GM12878 (cell line): Measurements from ENCODE around the gene LILRB3.
"Not testable (repeated sequence)": the region's sequence is repeated elsewhere in the genome, so short reads cannot be mapped to it uniquely, and the experiment has no call there.

ENCODE experiments used
- ATF7 ChIP-seq: fragments of 450-650 bp; IDR thresholded peaks from 2 replicates; pipeline ENCODE4 v1.6.1; 2016; ENCODE audit warnings: low read depth, mild to moderate bottlenecking
- CHD4 ChIP-seq: fragments of 200-600 bp; sonication (generic); IDR thresholded peaks from 2 replicates; pipeline ENCODE4 v1.6.1; 2016; ENCODE audit warnings: mild to moderate bottlenecking
- CTCF ChIP-seq, 3 experiments: IDR thresholded peaks in 2 of 3; conservative IDR thresholded peaks in 1 of 3; 2 replicates each; pipeline ENCODE4 v1.5.1; 2011; ENCODE audit warnings: low read depth in 3 of 3, low read length in 3 of 3, mild to moderate bottlenecking in 3 of 3, control low read depth in 2 of 3, moderate library complexity in 2 of 3, inconsistent platforms in 1 of 3, mixed read lengths in 1 of 3; ENCODE audit not compliant: control insufficient read depth in 2 of 3, insufficient read depth in 1 of 3; ENCODE audit errors: extremely low read depth in 1 of 3
- EZH2 ChIP-seq: IDR thresholded peaks from 2 replicates; pipeline ENCODE4 v1.6.1; 2012; ENCODE audit warnings: low read depth, mild to moderate bottlenecking, control low read depth, inconsistent platforms, low read length, borderline replicate concordance; ENCODE audit not compliant: control insufficient read depth
- MYC ChIP-seq: IDR thresholded peaks from 2 replicates; pipeline ENCODE4 v1.6.1; 2011; ENCODE audit warnings: mild to moderate bottlenecking, low read length, moderate library complexity, inconsistent platforms; ENCODE audit not compliant: insufficient read depth, insufficient replicate concordance, insufficient read length, severe bottlenecking
- NR2F1 ChIP-seq: fragments of 450-650 bp; conservative IDR thresholded peaks from 2 replicates; pipeline ENCODE4 v1.6.1; 2017; ENCODE audit warnings: mild to moderate bottlenecking
- POLR2A ChIP-seq: IDR thresholded peaks from 2 replicates; pipeline ENCODE4 v1.6.1; 2011; ENCODE audit warnings: low read depth, mild to moderate bottlenecking, low read length
- POLR2AphosphoS5 ChIP-seq: IDR thresholded peaks from 2 replicates; pipeline ENCODE4 v1.6.1; 2011; ENCODE audit warnings: mild to moderate bottlenecking, low read length, inconsistent platforms
- TAF1 ChIP-seq: IDR thresholded peaks from 2 replicates; pipeline ENCODE4 v1.6.1; 2011; ENCODE audit warnings: mild to moderate bottlenecking, low read depth, low read length, borderline replicate concordance
- ZNF687 ChIP-seq: fragments of 450-650 bp; IDR thresholded peaks from 2 replicates; pipeline ENCODE4 v1.6.1; 2017; ENCODE audit warnings: mild to moderate bottlenecking, moderate library complexity

- TF ChIP-seq TAF1; ATF7; NR2F1; CTCF (IDR thresholded peaks at IDR 0.05 in 2 of 3, conservative IDR thresholded peaks at IDR 0.05 in 1 of 3; ENCODE audit: control insufficient read depth in 2 of 3, extremely low read depth in 1 of 3, insufficient read depth in 1 of 3, low read depth in 3 of 3, low read length in 3 of 3); MYC; CHD4; POLR2A; POLR2AphosphoS5; ZNF687; EZH2: not testable (repeated sequence)
Observed at GRCh38 chr19:54272181-54272580, 49.4 kb upstream of the LILRB3 start.
